ENCODE data around the gene FLG2.
"Not testable (repeated sequence)": the region's sequence is repeated elsewhere in the genome, so short reads cannot be mapped to it uniquely, and the experiment has no call there.

The FLG2 gene

DNA sequence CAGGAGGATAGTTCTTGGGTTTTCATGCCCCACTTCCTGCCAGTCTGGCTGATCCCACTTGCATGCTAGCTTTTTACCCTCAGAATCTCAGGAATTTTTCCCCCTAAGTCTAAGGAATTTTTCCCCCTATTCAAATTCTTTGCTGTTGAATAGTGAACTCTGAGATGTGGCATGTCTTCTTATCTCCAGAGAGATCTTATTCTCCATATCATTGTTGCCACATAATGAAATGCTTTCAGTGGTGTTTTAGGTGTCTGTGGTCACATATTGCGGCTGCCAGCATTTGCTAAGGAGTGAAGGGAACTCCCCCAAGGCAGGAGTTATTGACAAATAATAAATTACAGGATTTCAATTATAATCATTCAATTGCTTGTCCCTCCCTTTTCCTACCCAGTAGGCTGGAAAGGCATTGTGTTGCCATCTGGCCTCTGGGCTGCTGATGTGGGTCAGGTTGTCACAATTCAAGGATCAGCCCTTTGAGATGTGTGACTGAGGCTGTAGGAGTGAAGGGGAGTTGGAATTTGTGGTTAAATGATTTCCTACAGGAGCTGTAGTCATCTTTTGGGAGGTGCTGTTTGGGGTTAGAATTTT, 30.9 kb downstream of the FLG2 start:
- TF ChIP-seq, protein P1, sequence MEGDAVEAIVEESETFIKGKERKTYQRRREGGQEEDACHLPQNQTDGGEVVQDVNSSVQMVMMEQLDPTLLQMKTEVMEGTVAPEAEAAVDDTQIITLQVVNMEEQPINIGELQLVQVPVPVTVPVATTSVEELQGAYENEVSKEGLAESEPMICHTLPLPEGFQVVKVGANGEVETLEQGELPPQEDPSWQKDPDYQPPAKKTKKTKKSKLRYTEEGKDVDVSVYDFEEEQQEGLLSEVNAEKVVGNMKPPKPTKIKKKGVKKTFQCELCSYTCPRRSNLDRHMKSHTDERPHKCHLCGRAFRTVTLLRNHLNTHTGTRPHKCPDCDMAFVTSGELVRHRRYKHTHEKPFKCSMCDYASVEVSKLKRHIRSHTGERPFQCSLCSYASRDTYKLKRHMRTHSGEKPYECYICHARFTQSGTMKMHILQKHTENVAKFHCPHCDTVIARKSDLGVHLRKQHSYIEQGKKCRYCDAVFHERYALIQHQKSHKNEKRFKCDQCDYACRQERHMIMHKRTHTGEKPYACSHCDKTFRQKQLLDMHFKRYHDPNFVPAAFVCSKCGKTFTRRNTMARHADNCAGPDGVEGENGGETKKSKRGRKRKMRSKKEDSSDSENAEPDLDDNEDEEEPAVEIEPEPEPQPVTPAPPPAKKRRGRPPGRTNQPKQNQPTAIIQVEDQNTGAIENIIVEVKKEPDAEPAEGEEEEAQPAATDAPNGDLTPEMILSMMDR (IDR thresholded peaks at IDR 0.05; ENCODE audit: low read depth, low read length, missing control alignments): no peak
- H3K4me3 ChIP-seq (ENCODE audit: low read depth, low read length): no peak overlapping the region
- in situ Hi-C loops (cut with HindIII; ENCODE audit: low sequenced_read_pairs): no loop called here
- DNase-seq (ENCODE audit: low read depth): no peak

DNA sequence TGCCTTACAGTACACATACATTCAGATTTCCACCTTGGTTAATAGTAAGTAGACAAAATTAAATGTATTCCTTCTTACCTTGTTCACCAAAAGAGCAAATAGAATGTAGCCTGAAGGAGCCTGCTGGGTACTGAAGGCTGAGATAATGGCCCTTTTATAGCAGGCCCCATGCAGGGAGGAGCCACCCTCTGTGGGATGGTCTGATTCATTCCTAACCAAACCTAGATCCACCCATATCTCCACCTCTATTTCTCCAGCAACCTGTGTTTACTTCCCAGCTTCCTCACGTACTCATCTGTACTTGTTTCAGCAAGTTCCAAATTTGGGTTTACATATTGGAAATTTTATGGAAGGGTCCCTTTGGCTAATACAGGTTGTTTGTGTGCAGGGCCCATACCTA, 34.7 kb downstream of the FLG2 start, which contains the start of gene FLG:
TSS of gene FLG (minus strand) at position 129 of the 400 bp plus-strand sequence. CDS start 9,783 bp downstream, outside the sequence.
- no peak for DNase-seq (ENCODE audit: low read depth)
- TF ChIP-seq, protein P1 (IDR thresholded peaks at IDR 0.05; ENCODE audit: low read depth, low read length, missing control alignments): no peak
- no peak within 1 kb of the TSS for H3K4me3 ChIP-seq (ENCODE audit: low read depth, low read length)
- in situ Hi-C loops (cut with HindIII; ENCODE audit: low sequenced_read_pairs): no loop called here

DNA sequence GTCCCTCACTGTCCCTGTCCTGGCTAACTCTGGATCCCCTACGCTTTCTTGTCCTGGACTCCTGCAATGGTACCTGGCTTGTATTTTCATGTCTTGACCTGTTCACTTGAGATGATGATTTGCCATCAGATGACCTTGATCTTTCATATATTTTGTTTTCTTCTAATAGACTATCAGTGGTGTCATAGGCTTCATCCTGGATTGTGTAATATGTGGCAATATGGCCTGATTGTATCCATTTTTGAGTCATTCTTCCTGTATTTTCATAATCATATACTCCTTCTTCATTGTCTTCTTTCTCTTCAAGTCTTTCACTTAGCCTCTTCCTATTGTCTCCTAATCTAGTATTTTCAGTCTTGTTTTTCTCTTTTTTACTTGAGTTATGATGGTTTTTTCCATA, 45.8 kb downstream of the FLG2 start:
- DNase-seq (ENCODE audit: low read depth): no peak
- in situ Hi-C loops (cut with HindIII; ENCODE audit: low sequenced_read_pairs): no loop called here
- TF ChIP-seq, protein P1 (IDR thresholded peaks at IDR 0.05; ENCODE audit: low read depth, low read length, missing control alignments): no peak
- H3K4me3 ChIP-seq (ENCODE audit: low read depth, low read length): no peak overlapping the region

GRCh38 chr1:152313319-152313801, 46.4 kb downstream of the FLG2 start:
- in situ Hi-C loops (cut with HindIII; ENCODE audit: low sequenced_read_pairs): no loop called here
- DNase-seq (ENCODE audit: low read depth): no peak
- no peak overlapping the region for H3K4me3 ChIP-seq (ENCODE audit: low read depth, low read length)
- TF ChIP-seq, protein P1 (IDR thresholded peaks at IDR 0.05; ENCODE audit: low read depth, low read length, missing control alignments): no peak

DNA sequence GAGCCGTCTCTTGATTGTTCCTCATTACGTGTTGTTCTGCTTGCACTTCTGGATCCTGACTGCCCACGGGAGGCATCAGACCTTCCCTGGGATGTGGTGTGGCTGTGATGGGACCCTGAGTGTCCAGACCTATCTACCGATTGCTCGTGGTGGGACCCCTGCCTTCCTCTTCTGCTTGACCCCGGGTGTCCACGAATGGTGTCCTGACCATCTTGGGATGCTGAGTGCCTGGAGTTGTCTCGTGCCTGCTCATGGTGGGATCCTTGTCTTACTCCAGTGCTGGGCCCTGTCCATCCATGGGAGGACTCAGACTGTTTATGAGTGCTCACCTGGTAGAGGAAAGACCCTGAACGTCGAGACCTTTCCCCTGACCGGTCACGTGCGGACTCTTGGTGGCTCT, 47.6 kb downstream of the FLG2 start:
- DNase-seq (ENCODE audit: low read depth); in situ Hi-C loops (cut with HindIII; ENCODE audit: low sequenced_read_pairs); H3K4me3 ChIP-seq (ENCODE audit: low read depth, low read length): not testable (repeated sequence)

GRCh38 chr1:152309955-152310354, 49.9 kb downstream of the FLG2 start:
- no peak for DNase-seq (ENCODE audit: low read depth)
- H3K4me3 ChIP-seq (ENCODE audit: low read depth, low read length): no peak overlapping the region
- in situ Hi-C loops (cut with HindIII; ENCODE audit: low sequenced_read_pairs): no loop called here
- TF ChIP-seq, protein P1 (IDR thresholded peaks at IDR 0.05; ENCODE audit: low read depth, low read length, missing control alignments): no peak

- H3K4me3 ChIP-seq (ENCODE audit: low read depth, low read length); in situ Hi-C loops (cut with HindIII; ENCODE audit: low sequenced_read_pairs); DNase-seq (ENCODE audit: low read depth): not testable (repeated sequence)
Measured at GRCh38 chr1:152309320-152309901, 50.4 kb downstream of the FLG2 start.

DNA sequence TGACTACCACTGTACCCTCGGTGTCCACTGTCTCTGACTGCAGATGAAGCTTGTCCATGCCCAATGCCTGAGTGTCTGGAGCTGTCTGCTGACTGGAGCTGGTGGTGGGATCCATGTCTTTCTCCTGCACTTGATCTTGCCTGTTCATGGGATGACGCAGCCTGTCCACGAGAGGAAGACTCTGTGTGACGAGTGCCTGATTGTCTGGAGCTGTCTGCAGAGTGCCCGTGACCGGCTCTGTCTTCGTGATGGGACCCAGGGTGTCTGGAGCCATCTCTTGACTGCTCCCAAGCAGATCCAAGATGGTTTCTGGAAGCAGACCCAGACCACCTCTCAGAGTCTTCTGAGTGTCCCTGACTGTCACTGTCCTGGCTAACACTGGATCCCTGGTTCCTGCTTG, 51.0 kb downstream of the FLG2 start:
- not testable (repeated sequence) for DNase-seq (ENCODE audit: low read depth)

GRCh38 chr1:152307970-152308369, 51.8 kb downstream of the FLG2 start:
- H3K4me3 ChIP-seq (ENCODE audit: low read depth, low read length); DNase-seq (ENCODE audit: low read depth); in situ Hi-C loops (cut with HindIII; ENCODE audit: low sequenced_read_pairs): not testable (repeated sequence)

More for the DNA sequence above, 51.0 kb downstream of the FLG2 start:
- in situ Hi-C loops (cut with HindIII; ENCODE audit: low sequenced_read_pairs); H3K4me3 ChIP-seq (ENCODE audit: low read depth, low read length): not testable (repeated sequence)

- in situ Hi-C loops (cut with HindIII; ENCODE audit: low sequenced_read_pairs); H3K4me3 ChIP-seq (ENCODE audit: low read depth, low read length); DNase-seq (ENCODE audit: low read depth): not testable (repeated sequence)
Measured at GRCh38 chr1:152306123-152306522, 53.7 kb downstream of the FLG2 start.

GRCh38 chr1:152304773-152305172, 55.0 kb downstream of the FLG2 start:
- H3K4me3 ChIP-seq (ENCODE audit: low read depth, low read length); in situ Hi-C loops (cut with HindIII; ENCODE audit: low sequenced_read_pairs); DNase-seq (ENCODE audit: low read depth): not testable (repeated sequence)

Data from astrocyte of the cerebellum (primary cell).